Uterus (tissue), 2 donors: ENCODE results near the gene HSD11B1L.

Source experiments
- CTCF ChIP-seq, 4 experiments: fragments of 200-600 bp in 2 of 4; fragments of 450-650 bp in 2 of 4; sonication (generic) in 2 of 4; IDR thresholded peaks; one replicate each; pipeline ENCODE4 v1.5.1; 2016 to 2019; ENCODE audit warnings: antibody characterized with exemption in 4 of 4, mild to moderate bottlenecking in 2 of 4, moderate library complexity in 1 of 4
- POLR2A ChIP-seq, 2 donors: fragments of 450-650 bp; IDR thresholded peaks; one replicate each; pipeline ENCODE4 v1.6.1; 2016; ENCODE audit warnings: antibody characterized with exemption in 2 of 2, mild to moderate bottlenecking in 1 of 2, moderate library complexity in 1 of 2

GRCh38 chr19:5666921-5667610, 13.8 kb upstream of the HSD11B1L start:
- TF ChIP-seq CTCF (IDR thresholded peaks at IDR 0.05): no peak
- no peak for TF ChIP-seq POLR2A (IDR thresholded peaks at IDR 0.05)
